HAP-1 (cell line): Measurements from ENCODE around the gene COMT.
"Not testable (repeated sequence)": the region's sequence is repeated elsewhere in the genome, so short reads cannot be mapped to it uniquely, and the experiment has no call there.

Experiments used
- DNase-seq, 2 experiments: peaks; one replicate each; pipeline ENCODE4 v3.0.0-alpha.2; 2016 to 2020; ENCODE audit warnings: low spot score in 2 of 2
- H3K27me3 ChIP-seq: fragments of 250-450 bp; sonication (Bioruptor Pico); 2 replicates; pipeline ENCODE4 v1.5.1; 2020; ENCODE audit warnings: low read depth, mild to moderate bottlenecking, moderate library complexity
- H3K36me3 ChIP-seq: fragments of 250-450 bp; sonication (Bioruptor Pico); replicated peaks from 2 replicates; pipeline ENCODE4 v1.5.1; 2020; ENCODE audit warnings: mild to moderate bottlenecking
- H3K4me1 ChIP-seq: fragments of 250-450 bp; sonication (Bioruptor Pico); 2 replicates; pipeline ENCODE4 v1.5.1; 2020; ENCODE audit warnings: mild to moderate bottlenecking
- H3K4me3 ChIP-seq: fragments of 250-450 bp; sonication (Bioruptor Pico); 2 replicates; pipeline ENCODE4 v1.5.1; 2020; ENCODE audit warnings: mild to moderate bottlenecking, moderate library complexity
- H3K9me3 ChIP-seq: fragments of 250-450 bp; sonication (Bioruptor Pico); 2 replicates; pipeline ENCODE4 v1.5.1; 2020; ENCODE audit warnings: mild to moderate bottlenecking, moderate library complexity
- in situ Hi-C: fragments of 300-500 bp; cut with MboI; formaldehyde crosslinking; loops from 3 replicates; pipeline ENCODE4 v1.14.3; 2020; ENCODE audit warnings: low sequenced_read_pairs, inconsistent platforms, mixed read lengths

Gene COMT

DNA sequence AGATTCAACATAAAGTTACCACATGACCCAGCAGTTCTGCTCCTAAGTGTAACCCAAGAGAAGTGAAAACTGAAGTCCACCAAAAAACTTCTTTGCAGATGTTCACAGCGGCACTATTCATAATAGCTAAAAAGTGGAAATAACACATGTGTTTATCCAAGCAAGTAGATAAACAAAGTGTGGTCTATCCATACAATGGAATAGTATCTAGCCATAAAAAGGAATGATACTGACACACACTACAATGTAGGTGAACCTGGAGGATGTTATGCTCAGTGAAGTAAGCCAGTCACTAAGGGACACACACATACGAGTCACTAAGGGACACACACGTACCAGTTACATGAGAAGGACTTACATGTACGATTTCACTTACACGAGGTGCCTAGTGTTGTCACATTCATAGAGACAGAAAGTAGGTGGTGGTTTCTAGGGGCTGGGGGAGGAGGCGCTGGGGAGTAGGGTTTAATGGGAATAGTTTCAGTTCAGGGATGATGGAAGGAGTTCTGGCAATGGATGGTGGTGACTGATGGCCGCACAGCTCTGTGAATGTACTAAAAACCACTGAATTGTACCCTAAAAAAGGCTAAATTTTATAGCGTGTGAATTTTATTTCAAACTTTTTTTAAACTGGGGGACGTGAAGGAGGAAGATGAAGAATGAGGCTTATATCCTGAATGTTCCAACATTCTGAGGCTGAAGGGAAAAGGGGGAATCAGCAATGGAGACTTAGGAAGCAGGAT lies 27.2 kb upstream of the COMT start:
- in situ Hi-C loops, result loop anchor here (5.0 kb wide), 1 partner anchor 182 kb away; no protein-coding TSS in a partner anchor
- DNase-seq, result no peak
- Histone ChIP-seq H3K9me3 (no peaks in the 10 kb centered on the region), H3K36me3 (peaks cover 11% of the 10 kb centered on the region), H3K27me3 (no peaks in the 10 kb centered on the region), H3K4me1 (no peaks in the 10 kb centered on the region), H3K4me3 (no peak overlapping the region)

DNA sequence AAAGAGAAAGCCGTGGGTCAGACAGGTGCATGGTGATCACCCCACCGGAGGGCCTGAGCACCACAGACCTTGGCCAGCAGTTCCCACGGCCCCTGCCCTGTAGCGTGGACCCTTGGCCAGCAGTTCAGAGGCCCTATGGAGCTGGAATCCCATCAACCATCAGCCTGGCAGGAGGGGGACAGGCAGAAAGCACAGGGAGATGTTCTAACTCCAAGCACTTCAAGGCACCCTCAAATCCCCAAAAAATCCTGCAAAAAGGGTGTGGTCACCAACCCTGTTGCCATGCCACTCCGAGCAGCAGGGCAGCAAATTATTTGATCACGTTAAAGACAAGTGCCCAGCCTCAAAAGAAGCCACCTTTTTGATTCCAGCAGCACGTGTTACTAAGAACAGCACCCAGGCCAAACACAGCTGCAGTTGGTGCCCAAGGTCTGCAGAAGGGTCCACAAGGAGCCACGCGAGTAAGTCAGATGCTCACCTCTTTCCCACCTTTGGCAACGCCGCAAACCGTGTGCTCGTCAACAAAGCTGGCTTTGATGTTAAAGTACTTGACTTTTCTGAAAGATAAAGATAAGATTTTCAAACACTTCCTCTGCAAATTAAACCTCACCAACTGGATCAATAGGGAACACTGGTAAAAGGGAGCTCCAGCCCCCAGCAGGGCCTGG lies 26.2 kb upstream of the COMT start:
- H3K9me3 ChIP-seq, result no peaks in the 10 kb centered on the region
- no peak for DNase-seq
- no peaks in the 10 kb centered on the region for H3K27me3 ChIP-seq
- H3K4me1 ChIP-seq, result no peaks in the 10 kb centered on the region
- no peak overlapping the region for H3K4me3 ChIP-seq
- in situ Hi-C loops, result no loop called here
- peaks cover 11% of the 10 kb centered on the region for H3K36me3 ChIP-seq

DNA sequence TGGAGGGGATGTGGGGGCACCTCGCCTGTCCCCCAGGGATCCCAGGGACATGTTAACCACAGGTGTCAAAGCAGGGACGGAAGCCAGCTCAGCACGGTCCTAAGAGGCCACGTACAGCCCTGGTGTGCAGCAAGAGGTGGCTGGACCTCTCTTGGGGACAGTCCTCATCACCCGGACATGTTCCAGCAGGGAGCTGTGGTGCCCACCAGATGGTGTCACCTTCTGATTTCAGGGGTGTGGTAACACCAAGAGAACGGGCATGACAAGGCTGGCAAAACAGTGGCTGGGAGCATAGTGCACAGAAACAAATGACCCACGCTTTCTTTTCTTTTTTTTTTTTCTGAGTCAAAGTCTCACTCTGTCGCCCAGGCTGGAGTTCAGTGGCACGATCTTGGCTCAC lies 25.6 kb upstream of the COMT start:
- Histone ChIP-seq H3K4me3 (no peak overlapping the region), H3K36me3 (peaks cover 11% of the 10 kb centered on the region), H3K9me3 (no peaks in the 10 kb centered on the region), H3K4me1 (no peaks in the 10 kb centered on the region), H3K27me3 (no peaks in the 10 kb centered on the region)
- no peak for DNase-seq
- in situ Hi-C loops, result no loop called here

DNA sequence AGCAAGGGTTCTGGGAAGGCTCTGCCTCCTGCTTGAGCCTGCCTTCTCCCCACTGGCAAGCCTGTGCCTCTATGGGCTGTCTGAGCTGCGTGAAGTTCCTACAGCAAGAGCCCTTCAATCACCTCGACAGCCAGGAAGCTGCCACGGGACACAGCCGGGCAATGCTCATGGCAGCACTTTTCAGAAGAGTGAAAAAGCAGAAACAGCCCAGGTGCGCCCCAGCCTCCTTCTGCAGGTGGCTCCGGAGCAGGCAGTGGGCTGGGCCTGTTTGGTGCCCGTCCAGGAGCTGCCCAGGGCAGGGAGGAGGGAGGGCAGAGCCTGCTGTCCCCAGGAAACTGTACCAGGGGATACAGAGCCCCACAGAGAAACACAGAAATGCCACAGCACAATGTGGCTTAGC lies 24.6 kb upstream of the COMT start:
- no peak overlapping the region for H3K4me3 ChIP-seq
- H3K9me3 ChIP-seq, result no peaks in the 10 kb centered on the region
- H3K4me1 ChIP-seq, result no peaks in the 10 kb centered on the region
- DNase-seq, result no peak
- H3K36me3 ChIP-seq, result peaks cover 11% of the 10 kb centered on the region
- no peaks in the 10 kb centered on the region for H3K27me3 ChIP-seq
- in situ Hi-C loops, result no loop called here

DNA sequence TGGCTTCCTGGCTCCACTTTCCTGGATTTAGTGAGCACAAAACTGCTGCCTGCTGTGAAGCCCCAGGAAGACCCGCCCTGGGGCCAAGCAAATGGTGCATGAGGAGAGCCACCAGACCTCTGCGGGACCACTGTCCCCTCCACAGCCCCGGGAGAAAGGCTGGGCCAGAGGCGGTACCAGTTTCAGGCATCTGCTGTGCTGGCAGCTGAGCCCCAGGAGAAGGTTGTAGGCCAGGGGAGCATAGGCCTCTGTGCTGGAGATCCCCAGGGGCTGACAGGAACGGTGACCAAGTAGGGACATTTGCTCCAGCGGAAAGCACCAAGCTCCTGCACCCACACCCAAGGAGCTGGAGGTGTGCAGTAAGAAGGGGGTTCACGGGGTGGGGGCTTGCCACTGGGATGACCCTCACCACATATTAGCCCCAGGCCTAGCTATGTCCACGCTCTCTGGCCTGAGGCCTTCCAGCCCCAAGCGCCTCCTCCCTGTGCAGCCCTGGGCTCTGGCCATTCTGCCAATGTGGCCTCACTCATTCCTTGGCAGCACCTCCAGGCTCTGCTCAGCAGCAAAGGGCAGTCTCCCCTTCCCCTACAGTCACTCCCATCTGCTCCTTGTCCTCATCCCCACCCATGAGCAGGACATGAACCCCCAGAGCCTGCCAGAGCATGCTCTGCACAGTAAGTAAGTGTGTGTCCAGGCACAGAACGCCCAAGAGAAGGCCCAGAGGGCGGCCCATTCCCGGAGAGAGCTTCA lies 24.0 kb upstream of the COMT start:
- peaks cover 11% of the 10 kb centered on the region for H3K36me3 ChIP-seq
- no peak for DNase-seq
- H3K9me3 ChIP-seq, result no peaks in the 10 kb centered on the region
- no peaks in the 10 kb centered on the region for H3K4me1 ChIP-seq
- in situ Hi-C loops, result no loop called here
- no peak overlapping the region for H3K4me3 ChIP-seq
- no peaks in the 10 kb centered on the region for H3K27me3 ChIP-seq

DNA sequence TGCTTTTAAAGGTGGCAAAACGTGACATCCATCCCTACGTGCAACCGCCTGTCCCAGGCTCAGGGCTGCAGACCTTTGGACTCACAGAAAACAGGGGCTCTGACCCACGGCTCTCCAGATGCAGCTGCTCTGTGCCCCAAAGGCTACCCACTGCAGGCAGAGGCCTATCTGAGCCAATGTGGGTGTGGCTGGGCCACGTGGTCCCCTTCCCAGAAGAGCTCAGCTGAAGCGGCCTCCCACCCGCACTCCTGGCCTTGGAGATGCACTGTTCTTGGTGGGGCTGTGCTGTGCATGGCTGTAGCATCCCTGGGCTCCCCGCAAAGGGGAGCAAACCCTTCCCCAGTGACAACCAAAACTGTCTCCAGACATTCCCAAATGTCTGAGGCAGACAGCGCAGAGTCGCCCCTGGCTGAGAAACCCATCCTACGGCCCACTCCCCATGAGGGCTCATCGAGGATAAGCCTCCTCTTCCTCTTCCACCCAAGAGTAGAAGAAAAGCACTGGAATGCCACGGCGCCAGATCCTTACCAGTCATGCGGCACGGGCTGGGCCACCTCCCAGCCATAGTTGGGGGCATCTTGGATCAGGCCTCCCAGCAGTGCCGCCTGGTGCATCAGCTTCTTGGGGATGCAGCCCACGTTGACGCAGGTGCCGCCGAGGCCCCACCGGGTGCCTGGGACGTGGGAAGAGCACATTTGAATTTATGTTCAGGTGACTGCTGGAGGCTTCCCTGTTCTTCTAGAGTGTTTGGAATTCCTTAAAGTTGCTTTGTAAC lies 23.1 kb upstream of the COMT start:
- DNase-seq, result no peak
- in situ Hi-C loops, result no loop called here
- H3K4me3 ChIP-seq, result no peak overlapping the region
- H3K27me3 ChIP-seq, result no peaks in the 10 kb centered on the region
- no peaks in the 10 kb centered on the region for H3K4me1 ChIP-seq
- peaks cover 10% of the 10 kb centered on the region for H3K36me3 ChIP-seq
- no peaks in the 10 kb centered on the region for H3K9me3 ChIP-seq

DNA sequence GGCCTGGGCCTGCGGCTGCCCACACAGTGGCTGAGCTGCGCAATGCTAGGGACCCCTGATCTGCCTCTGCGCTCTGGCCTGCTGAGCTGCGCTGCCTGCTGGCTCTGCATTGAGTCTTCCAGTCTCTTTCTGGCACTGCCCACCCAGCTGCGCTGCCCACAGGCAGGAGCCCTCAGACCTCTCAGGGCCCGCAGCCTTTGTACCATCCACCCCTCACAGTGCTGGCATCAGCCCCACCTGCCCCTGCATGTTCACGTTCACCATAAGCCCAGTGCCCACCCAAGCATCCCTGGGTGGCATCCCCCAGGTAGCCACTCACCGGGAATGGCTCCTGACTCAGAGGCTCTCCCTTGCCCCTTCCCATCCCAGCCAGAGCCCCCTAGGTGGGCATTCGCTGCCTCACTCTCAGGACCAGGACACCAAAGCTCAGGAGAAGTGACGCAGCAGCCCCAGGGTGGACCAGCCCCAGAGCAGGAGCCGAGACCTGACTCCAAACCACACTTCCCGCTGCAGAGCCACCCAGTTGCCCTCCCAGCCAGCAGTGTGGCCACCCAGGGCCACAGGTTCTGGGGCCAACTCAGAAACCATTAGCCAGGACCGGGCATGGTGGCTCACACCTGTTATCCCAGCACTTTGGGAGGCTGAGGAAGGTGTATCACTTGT lies 21.7 kb upstream of the COMT start:
- Histone ChIP-seq H3K27me3 (no peaks in the 10 kb centered on the region), H3K36me3 (no peaks in the 10 kb centered on the region), H3K4me1 (no peaks in the 10 kb centered on the region), H3K4me3 (no peak overlapping the region), H3K9me3 (no peaks in the 10 kb centered on the region)
- DNase-seq, result no peak
- in situ Hi-C loops, result no loop called here

DNA sequence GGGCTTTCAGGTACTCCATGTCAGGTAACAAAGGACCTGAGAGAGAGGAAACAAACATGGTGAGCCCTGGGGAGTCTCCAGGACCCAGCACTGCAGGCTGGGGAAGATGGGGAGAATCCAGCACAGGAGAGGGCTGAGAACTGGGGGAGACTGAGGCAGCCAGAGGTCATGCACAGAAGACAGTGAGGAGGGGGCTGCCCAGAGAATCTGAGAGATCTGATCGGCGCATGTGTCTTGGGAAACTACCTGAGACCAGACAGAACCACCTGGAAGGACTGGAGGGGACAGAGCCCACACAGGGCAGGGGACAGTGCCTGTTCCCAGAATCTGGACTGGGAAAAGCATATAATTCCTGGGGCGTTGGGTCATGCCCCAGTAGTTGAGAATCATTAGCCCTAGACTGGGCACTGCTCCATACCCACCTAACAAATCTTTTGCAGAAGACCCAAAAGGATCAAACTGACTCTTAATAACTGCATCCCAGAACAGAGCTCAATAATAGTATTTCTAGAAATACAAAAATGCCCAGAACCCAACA lies 20.0 kb upstream of the COMT start:
- H3K4me3 ChIP-seq, result no peak overlapping the region
- no peaks in the 10 kb centered on the region for H3K27me3 ChIP-seq
- H3K36me3 ChIP-seq, result no peaks in the 10 kb centered on the region
- in situ Hi-C loops, result no loop called here
- no peak for DNase-seq
- no peaks in the 10 kb centered on the region for H3K9me3 ChIP-seq
- H3K4me1 ChIP-seq, result no peaks in the 10 kb centered on the region

DNA sequence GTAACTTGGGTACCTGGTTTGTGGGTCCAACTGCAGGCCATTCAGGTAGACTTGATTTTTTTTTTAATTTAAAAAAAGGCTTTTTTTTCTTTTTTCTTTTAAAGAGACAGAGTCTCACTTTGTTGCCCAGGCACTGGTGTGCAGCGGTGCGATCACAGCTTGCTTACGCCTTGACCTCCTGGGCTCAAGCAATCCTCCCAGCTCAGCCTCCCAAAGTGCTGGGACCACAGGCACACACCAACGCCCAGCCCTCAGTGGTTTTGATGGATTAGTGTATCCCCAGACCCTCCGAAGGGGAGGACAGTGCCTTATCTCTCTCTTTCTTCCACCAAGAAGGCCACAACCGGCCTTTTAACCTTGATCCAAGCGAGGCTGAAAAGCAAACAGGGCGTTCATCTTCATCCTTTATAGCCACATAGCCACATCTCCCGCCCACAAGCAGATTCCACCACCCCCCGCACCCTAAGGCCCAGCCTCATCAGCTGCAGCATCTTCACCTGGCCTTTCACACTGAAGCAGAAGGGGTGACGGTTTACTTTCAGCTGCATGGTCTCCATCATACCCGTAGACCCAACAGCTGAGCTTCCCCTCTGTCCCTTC lies 17.6 kb upstream of the COMT start:
- Histone ChIP-seq H3K4me1 (no peaks in the 10 kb centered on the region), H3K9me3 (no peaks in the 10 kb centered on the region), H3K4me3 (no peak overlapping the region), H3K36me3 (no peaks in the 10 kb centered on the region), H3K27me3 (no peaks in the 10 kb centered on the region)
- DNase-seq, result no peak
- in situ Hi-C loops, result no loop called here

DNA sequence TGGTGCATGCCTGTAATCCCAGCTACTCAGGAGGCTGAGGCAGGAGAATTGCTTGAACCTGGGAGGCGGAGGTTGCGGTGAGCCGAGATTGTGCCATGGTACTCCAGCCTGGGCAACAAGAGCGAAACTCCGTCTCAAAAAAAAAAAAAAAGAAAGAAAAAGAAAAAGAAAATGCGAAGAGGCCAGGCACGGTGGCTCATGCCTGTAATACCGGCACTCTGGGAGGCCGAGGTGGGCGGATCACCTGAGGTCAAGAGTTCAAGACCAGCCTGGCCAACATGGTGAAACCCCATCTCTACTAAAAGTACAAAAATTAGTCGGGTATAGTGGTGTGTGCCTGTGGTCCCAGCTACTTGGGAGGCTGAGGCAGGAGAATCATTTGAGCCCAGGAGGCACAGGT lies 15.5 kb upstream of the COMT start:
- H3K27me3 ChIP-seq, H3K4me3 ChIP-seq, DNase-seq, H3K36me3 ChIP-seq, H3K4me1 ChIP-seq, H3K9me3 ChIP-seq, in situ Hi-C loops: not testable (repeated sequence)

DNA sequence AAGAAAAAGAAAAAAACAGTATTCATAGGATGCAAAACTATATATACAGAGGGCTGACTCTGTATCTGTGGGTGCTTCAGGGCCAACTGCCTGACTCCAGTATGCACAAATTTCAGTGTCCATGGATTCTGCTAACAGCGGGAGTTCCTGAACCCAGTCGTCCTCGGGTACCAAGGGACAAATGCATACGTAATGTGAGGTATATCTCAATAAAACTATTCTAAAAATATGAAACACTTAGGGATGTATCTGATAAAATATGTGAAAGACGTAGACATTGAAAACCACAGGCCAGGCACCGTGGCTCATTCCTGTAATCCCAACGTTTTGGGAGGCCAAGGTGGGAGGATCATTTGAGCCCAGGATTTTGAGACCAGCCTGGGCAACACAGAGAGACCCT lies 13.9 kb upstream of the COMT start:
- Histone ChIP-seq H3K9me3 (no peaks in the 10 kb centered on the region), H3K36me3 (no peaks in the 10 kb centered on the region), H3K4me1 (no peaks in the 10 kb centered on the region), H3K27me3 (no peaks in the 10 kb centered on the region), H3K4me3 (no peak overlapping the region)
- in situ Hi-C loops, result no loop called here
- DNase-seq, result no peak

DNA sequence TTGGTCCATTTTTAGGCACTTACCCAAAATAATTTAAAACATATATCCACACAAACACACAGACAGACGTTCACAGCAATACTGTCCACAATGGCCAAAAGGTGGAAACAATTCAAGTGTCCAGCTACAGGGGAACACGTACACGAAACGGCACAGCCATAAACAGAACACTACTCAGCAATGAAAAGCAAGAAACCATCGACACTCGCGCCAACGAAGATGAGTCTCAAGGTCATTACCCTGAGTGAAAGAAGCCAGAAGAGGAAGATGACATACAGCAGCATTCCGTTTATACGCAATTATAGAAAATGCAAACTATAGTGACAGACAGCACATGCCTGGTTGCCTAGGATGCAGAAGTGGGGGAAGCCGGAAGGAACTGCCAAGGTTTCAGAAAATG lies 13.4 kb upstream of the COMT start:
- Histone ChIP-seq H3K36me3 (no peaks in the 10 kb centered on the region), H3K9me3 (no peaks in the 10 kb centered on the region), H3K4me3 (no peak overlapping the region), H3K27me3 (no peaks in the 10 kb centered on the region), H3K4me1 (no peaks in the 10 kb centered on the region)
- in situ Hi-C loops, result no loop called here
- no peak for DNase-seq
